Measurements from ENCODE around the gene CACNA2D1. TPM values are rescaled to one million over a fixed set of nuclear protein-coding genes. Genes with fewer than 3 reads are reported as not detected.
"Not testable (repeated sequence)": the region's sequence is repeated elsewhere in the genome, so short reads cannot be mapped to it uniquely, and the experiment has no call there.

CACNA2D1 gene
- polyA plus RNA-seq, 1 experiment: 6.0 TPM

DNA sequence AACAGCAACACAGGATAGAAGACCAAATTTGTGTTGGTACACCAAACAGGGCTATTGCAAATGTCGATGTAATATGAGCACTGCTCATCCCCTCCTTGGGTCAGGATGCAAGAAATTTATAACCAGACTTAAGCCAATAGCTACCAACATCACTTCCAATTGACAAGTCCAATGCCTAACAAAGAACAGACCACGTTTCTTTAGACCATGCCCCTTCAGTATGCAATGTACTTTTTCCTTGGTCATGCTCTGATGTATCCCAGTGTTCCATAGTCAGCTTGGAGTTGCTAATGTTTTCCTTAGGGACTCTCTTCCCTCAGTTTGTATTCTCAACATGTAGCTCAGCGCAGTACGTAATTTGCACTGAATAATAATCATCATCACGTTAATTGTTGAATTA, 7.8 kb downstream of the CACNA2D1 start:
- TF ChIP-seq, protein P1, sequence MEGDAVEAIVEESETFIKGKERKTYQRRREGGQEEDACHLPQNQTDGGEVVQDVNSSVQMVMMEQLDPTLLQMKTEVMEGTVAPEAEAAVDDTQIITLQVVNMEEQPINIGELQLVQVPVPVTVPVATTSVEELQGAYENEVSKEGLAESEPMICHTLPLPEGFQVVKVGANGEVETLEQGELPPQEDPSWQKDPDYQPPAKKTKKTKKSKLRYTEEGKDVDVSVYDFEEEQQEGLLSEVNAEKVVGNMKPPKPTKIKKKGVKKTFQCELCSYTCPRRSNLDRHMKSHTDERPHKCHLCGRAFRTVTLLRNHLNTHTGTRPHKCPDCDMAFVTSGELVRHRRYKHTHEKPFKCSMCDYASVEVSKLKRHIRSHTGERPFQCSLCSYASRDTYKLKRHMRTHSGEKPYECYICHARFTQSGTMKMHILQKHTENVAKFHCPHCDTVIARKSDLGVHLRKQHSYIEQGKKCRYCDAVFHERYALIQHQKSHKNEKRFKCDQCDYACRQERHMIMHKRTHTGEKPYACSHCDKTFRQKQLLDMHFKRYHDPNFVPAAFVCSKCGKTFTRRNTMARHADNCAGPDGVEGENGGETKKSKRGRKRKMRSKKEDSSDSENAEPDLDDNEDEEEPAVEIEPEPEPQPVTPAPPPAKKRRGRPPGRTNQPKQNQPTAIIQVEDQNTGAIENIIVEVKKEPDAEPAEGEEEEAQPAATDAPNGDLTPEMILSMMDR (IDR thresholded peaks at IDR 0.05; ENCODE audit: insufficient read depth, low read depth, low read length): no peak

DNA sequence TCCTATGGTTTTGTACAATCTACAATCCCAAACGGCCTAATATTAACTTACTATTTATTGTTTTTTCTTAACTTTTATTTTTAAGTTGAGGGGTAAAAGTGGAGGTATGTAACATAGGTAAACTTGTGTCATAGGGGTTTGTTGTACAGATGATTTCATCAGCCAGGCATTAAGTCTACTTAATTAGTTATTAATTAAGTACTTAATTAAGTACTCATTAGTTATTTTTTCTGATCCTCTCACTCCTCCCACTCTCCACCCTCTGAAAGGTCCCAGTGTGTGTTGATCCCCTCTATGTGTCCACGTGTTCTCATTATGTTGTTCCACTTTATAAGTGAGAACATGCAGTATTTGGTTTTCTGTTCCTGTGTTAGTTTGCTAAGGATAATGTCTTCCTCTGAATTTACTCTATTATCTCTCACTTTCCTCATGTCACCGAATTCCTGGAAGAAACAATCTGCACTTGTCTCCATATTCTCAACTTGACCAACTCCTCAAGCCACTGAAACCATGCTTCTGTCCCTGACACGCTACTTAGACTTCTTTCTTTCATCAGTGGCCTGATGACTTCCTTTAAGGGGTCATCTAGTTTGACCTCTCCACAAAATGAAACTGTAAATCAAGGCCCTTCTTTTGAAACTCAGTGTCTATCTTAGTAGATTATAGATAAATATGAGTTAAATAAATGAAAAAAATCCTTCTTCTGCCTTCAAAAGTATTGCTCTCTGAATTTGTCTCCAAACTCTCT, 9.1 kb downstream of the CACNA2D1 start:
- Histone ChIP-seq H3K4me3 (ENCODE audit: low read depth, low read length) (no peak overlapping the region), H3K27me3 (ENCODE audit: control insufficient read depth, insufficient read depth, low read length) (no peaks in the 10 kb centered on the region), H3K36me3 (ENCODE audit: control insufficient read depth, insufficient read depth, low read length) (no peaks in the 10 kb centered on the region)
- CTCF ChIA-PET: interaction anchor here (0.6 to 0.7 kb wide), 2 partner anchors 56 to 376 kb away, joined by 3 to 4 read pairs; no protein-coding TSS in a partner anchor
- TF ChIP-seq, protein P1 (IDR thresholded peaks at IDR 0.05; ENCODE audit: insufficient read depth, low read depth, low read length): no peak
- no peak for DNase-seq (ENCODE audit: low read depth)
- POLR2A ChIA-PET: no interaction called here

More for the DNA sequence above, 7.8 kb downstream of the CACNA2D1 start:
- Histone ChIP-seq H3K4me3 (ENCODE audit: low read depth, low read length) (no peak overlapping the region), H3K27me3 (ENCODE audit: control insufficient read depth, insufficient read depth, low read length) (no peaks in the 10 kb centered on the region), H3K36me3 (ENCODE audit: control insufficient read depth, insufficient read depth, low read length) (no peaks in the 10 kb centered on the region)
- ChIA-PET CTCF (no interaction called here), POLR2A (no interaction called here)
- DNase-seq (ENCODE audit: low read depth): no peak

DNA sequence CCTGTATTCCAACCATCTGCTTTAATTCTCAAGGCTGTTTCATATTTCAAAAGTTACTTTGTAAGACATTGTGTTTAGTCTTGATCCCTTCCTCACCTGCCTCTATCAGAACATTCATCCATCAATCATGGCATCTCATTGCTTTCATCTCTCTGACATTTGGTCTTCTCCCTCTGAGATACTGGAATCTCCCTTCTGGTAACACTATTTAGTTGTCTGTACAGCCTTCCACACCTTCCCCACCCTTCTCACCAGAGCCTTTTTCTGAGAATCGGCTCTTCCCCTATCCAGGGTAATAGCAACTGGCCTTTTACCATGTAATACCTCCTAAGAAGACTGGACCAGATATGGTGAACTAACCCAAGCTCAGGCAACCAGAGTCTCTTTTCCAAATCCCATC, 10.1 kb downstream of the CACNA2D1 start:
- ChIA-PET POLR2A (no interaction called here), CTCF (interaction anchor here (0.7 kb wide), 1 partner anchor 55 kb away, joined by 4 read pairs; no protein-coding TSS in a partner anchor)
- Histone ChIP-seq H3K4me3 (ENCODE audit: low read depth, low read length) (no peak overlapping the region), H3K27me3 (ENCODE audit: control insufficient read depth, insufficient read depth, low read length) (no peaks in the 10 kb centered on the region), H3K36me3 (ENCODE audit: control insufficient read depth, insufficient read depth, low read length) (no peaks in the 10 kb centered on the region)
- DNase-seq (ENCODE audit: low read depth): no peak
- TF ChIP-seq, protein P1 (IDR thresholded peaks at IDR 0.05; ENCODE audit: insufficient read depth, low read depth, low read length): no peak

DNA sequence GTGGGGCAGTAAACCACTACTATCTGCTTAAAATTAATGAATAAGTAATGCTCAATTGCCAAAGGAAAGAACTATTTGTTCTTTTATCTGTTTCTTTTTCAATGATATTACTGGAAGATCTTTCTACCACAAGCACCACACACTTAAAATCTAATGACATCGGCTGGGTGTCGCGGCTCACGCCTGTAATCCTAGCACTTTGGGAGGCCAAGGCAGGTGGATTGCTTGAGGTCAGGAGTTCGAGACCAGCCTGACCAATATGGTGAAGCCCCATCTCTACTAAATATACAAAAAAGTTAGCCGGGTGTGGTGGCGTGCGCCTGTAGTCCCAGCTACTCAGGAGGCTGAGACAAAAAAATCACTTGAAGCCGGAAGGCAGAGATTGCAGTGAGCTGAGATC, 10.8 kb downstream of the CACNA2D1 start:
- CTCF ChIA-PET: interaction anchor here (0.6 kb wide), 1 partner anchor 49 kb away, joined by 3 read pairs; no protein-coding TSS in a partner anchor
- POLR2A ChIA-PET; H3K36me3 ChIP-seq (ENCODE audit: control insufficient read depth, insufficient read depth, low read length); DNase-seq (ENCODE audit: low read depth); H3K4me3 ChIP-seq (ENCODE audit: low read depth, low read length); H3K27me3 ChIP-seq (ENCODE audit: control insufficient read depth, insufficient read depth, low read length): not testable (repeated sequence)

DNA sequence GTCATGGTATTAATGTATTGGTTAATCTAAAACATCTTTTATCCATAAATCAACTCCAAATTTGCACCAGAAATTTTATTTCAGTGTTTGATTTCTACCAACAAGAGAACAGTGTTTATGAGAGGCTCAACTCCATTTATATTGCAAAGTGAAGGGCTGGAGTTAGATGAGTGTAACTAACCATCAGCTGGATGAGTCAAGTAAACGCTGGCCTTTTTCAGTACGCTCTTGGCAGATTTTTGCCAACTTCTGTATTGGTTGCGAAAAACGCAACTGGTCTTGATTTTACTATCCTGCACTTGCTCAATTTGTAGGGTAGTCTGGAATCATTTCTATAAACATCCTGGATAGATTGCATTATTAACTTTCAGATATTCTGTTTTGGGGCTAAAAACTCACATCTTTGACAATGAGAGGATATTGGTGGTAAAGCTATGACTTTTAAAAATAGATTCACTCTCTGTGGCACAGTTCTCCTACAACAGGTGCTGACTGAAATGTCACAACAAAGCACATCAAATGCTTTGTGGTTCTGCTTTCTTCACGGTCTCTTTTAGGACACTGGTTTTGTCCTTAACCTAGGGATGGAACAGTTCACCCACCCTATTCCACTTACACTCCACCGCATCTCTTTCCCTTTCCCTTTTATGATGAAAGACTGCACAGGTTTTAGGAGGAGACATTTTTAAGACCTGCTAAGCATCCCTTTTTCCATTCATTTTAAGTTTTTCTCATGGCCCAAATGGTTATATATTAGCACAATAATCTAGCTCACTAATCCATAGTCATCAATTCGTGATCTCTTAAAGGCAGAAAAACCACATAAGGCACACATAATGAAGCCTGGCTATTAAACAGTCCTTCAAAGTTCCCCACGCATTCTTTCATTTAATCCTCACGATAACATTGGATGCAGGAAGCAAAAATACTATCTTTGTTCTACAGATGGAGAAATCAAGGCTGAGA, 12.8 kb downstream of the CACNA2D1 start:
- H3K36me3 ChIP-seq (ENCODE audit: control insufficient read depth, insufficient read depth, low read length): no peaks in the 10 kb centered on the region
- ChIA-PET CTCF (no interaction called here), POLR2A (no interaction called here)
- no peak overlapping the region for H3K4me3 ChIP-seq (ENCODE audit: low read depth, low read length)
- TF ChIP-seq, protein P1 (IDR thresholded peaks at IDR 0.05; ENCODE audit: insufficient read depth, low read depth, low read length): no peak
- no peaks in the 10 kb centered on the region for H3K27me3 ChIP-seq (ENCODE audit: control insufficient read depth, insufficient read depth, low read length)
- no peak for DNase-seq (ENCODE audit: low read depth)
